H9 (cell line): ENCODE results near the gene TSSC4. TPM values are rescaled to one million over a fixed set of nuclear protein-coding genes. Genes with fewer than 3 reads are reported as not detected.

Experiments
- DNase-seq: peaks from one replicate; pipeline ENCODE4 v3.0.0-alpha.2; 2017
- H2AFZ ChIP-seq: one replicate; pipeline ENCODE4 v1.6.1; 2013; ENCODE audit warnings: mild to moderate bottlenecking, low read length, control low read depth, moderate library complexity
- H2AK5ac ChIP-seq: 2 replicates; pipeline ENCODE4 v1.6.1; 2013; ENCODE audit warnings: low read length, control low read depth, mixed read lengths; ENCODE audit not compliant: insufficient read length
- H2BK120ac ChIP-seq: one replicate; pipeline ENCODE4 v1.6.1; 2013; ENCODE audit warnings: low read depth, mild to moderate bottlenecking, low read length, control low read depth, inconsistent platforms; ENCODE audit not compliant: poor library complexity, severe bottlenecking
- H2BK12ac ChIP-seq: 2 replicates; pipeline ENCODE4 v1.6.1; 2013; ENCODE audit warnings: low read length, control low read depth, mixed read lengths, low read depth; ENCODE audit not compliant: insufficient read length
- H2BK15ac ChIP-seq: 2 replicates; pipeline ENCODE4 v1.6.1; 2013; ENCODE audit warnings: low read depth, low read length, control low read depth
- H2BK20ac ChIP-seq: one replicate; pipeline ENCODE4 v1.6.1; 2013; ENCODE audit warnings: low read depth, mild to moderate bottlenecking, low read length, control low read depth, inconsistent platforms; ENCODE audit not compliant: poor library complexity, severe bottlenecking
- H2BK5ac ChIP-seq: 2 replicates; pipeline ENCODE4 v1.6.1; 2013; ENCODE audit warnings: low read length, control low read depth, mixed read lengths; ENCODE audit not compliant: insufficient read length
- H3K14ac ChIP-seq: 2 replicates; pipeline ENCODE4 v1.6.1; 2013; ENCODE audit warnings: low read length, control low read depth; ENCODE audit not compliant: insufficient read depth
- H3K18ac ChIP-seq: 2 replicates; pipeline ENCODE4 v1.6.1; 2013; ENCODE audit warnings: low read depth, mild to moderate bottlenecking, mixed read lengths, low read length, control low read depth; ENCODE audit not compliant: insufficient read length
- H3K23ac ChIP-seq: 2 replicates; pipeline ENCODE4 v1.6.1; 2013; ENCODE audit warnings: low read length, control low read depth, mixed read lengths, low read depth; ENCODE audit not compliant: insufficient read length
- H3K23me2 ChIP-seq: 2 replicates; pipeline ENCODE4 v1.6.1; 2013; ENCODE audit warnings: low read depth, mild to moderate bottlenecking, mixed read lengths, low read length, control low read depth; ENCODE audit not compliant: insufficient read length, poor library complexity, severe bottlenecking
- H3K27ac ChIP-seq: 2 replicates; pipeline ENCODE4 v1.5.1; 2013; ENCODE audit warnings: low read length, control low read depth, mixed read lengths, low read depth; ENCODE audit not compliant: insufficient read length
- H3K27me3 ChIP-seq: 2 replicates; pipeline ENCODE4 v1.6.1; 2013; ENCODE audit warnings: low read length, control low read depth, inconsistent platforms; ENCODE audit not compliant: insufficient read depth
- H3K4ac ChIP-seq: 2 replicates; pipeline ENCODE4 v1.6.1; 2013; ENCODE audit warnings: low read depth, mild to moderate bottlenecking, control low read depth, inconsistent platforms, low read length, moderate library complexity
- H3K4me1 ChIP-seq: 2 replicates; pipeline ENCODE4 v1.6.1; 2013; ENCODE audit warnings: low read length, control low read depth, inconsistent platforms; ENCODE audit not compliant: insufficient read depth
- H3K4me2 ChIP-seq: 2 replicates; pipeline ENCODE4 v1.6.1; 2013; ENCODE audit warnings: low read length, control low read depth, mixed read lengths; ENCODE audit not compliant: insufficient read length, insufficient read depth
- H3K56ac ChIP-seq: 2 replicates; pipeline ENCODE4 v1.6.1; 2013; ENCODE audit warnings: low read depth, mild to moderate bottlenecking, mixed read lengths, low read length, control low read depth; ENCODE audit not compliant: insufficient read length
- H3K79me1 ChIP-seq: 2 replicates; pipeline ENCODE4 v1.6.1; 2013; ENCODE audit warnings: low read depth, mild to moderate bottlenecking, moderate library complexity, low read length, control low read depth, inconsistent platforms; ENCODE audit not compliant: insufficient read depth, poor library complexity, severe bottlenecking
- H3K79me2 ChIP-seq: 2 replicates; pipeline ENCODE4 v1.6.1; 2013; ENCODE audit warnings: low read length, control low read depth, inconsistent platforms; ENCODE audit not compliant: insufficient read depth
- H3K9ac ChIP-seq: 2 replicates; pipeline ENCODE4 v1.6.1; 2013; ENCODE audit warnings: low read length, control low read depth, mixed read lengths; ENCODE audit not compliant: insufficient read length; ENCODE audit errors: extremely low read depth
- H3K9me3 ChIP-seq: one replicate; pipeline ENCODE4 v1.6.1; 2013; ENCODE audit warnings: low read depth, low read length, inconsistent platforms; ENCODE audit not compliant: control insufficient read depth
- H3T11ph ChIP-seq: one replicate; pipeline ENCODE4 v1.6.1; 2013; ENCODE audit warnings: mild to moderate bottlenecking, low read length, control low read depth, inconsistent platforms
- H4K20me1 ChIP-seq: one replicate; pipeline ENCODE4 v1.6.1; 2013; ENCODE audit not compliant: control insufficient read depth, insufficient read length, insufficient read depth
- H4K5ac ChIP-seq: 2 replicates; pipeline ENCODE4 v1.6.1; 2013; ENCODE audit warnings: low read depth, mild to moderate bottlenecking, mixed read lengths, low read length, control low read depth; ENCODE audit not compliant: insufficient read length
- H4K8ac ChIP-seq: replicated peaks from 2 replicates; pipeline ENCODE4 v1.6.1; 2013; ENCODE audit warnings: low read length, control low read depth, mixed read lengths, low read depth; ENCODE audit not compliant: insufficient read length
- H4K91ac ChIP-seq: 2 replicates; pipeline ENCODE4 v1.6.1; 2013; ENCODE audit warnings: low read depth, mild to moderate bottlenecking, moderate library complexity, mixed read lengths, low read length, control low read depth; ENCODE audit not compliant: insufficient read length
- H3K27ac Mint-ChIP-seq, 3 experiments: 2 replicates in 2 of 3; 3 replicates in 1 of 3; pipeline ENCODE4 v1.8.0; 2020 to 2021; ENCODE audit warnings: mixed read lengths in 3 of 3, mild to moderate bottlenecking in 1 of 3, moderate library complexity in 1 of 3
- H3K27me3 Mint-ChIP-seq: 2 replicates; pipeline ENCODE4 v1.8.0; 2021; ENCODE audit warnings: low read depth, mild to moderate bottlenecking, moderate library complexity, mixed read lengths
- H3K36me3 Mint-ChIP-seq, 3 experiments: 2 replicates in 2 of 3; 3 replicates in 1 of 3; pipeline ENCODE4 v1.8.0; 2020 to 2021; ENCODE audit warnings: low read depth in 3 of 3, mixed read lengths in 3 of 3; ENCODE audit not compliant: insufficient read depth in 1 of 3
- H3K4me1 Mint-ChIP-seq, 2 experiments: 2 replicates each; pipeline ENCODE4 v1.8.0; 2020; ENCODE audit warnings: mixed read lengths in 2 of 2
- H3K4me3 Mint-ChIP-seq, 2 experiments: 2 replicates in 1 of 2; 3 replicates in 1 of 2; pipeline ENCODE4 v1.8.0; 2020 to 2021; ENCODE audit warnings: mild to moderate bottlenecking in 2 of 2, mixed read lengths in 2 of 2, moderate library complexity in 1 of 2
- H3K9me3 Mint-ChIP-seq, 2 experiments: 2 replicates in 1 of 2; 3 replicates in 1 of 2; pipeline ENCODE4 v1.8.0; 2020; ENCODE audit warnings: mild to moderate bottlenecking in 2 of 2, mixed read lengths in 2 of 2, moderate library complexity in 1 of 2
- CTCF ChIP-seq: fragments of 200-600 bp; sonication (generic); conservative IDR thresholded peaks from 3 replicates; pipeline ENCODE4 v1.8.0; 2021; ENCODE audit warnings: antibody characterized with exemption, mild to moderate bottlenecking
- WGBS: extraction: QIAGEN DNeasy Blood & Tissue Kit; methylation state at CpG from one replicate; pipeline ENCODE4 v1.1.7; 2013; ENCODE audit warnings: missing lambda C conversion rate, low lambda C conversion rate, mixed read lengths; ENCODE audit not compliant: insufficient read length; ENCODE audit errors: extremely low coverage; 5-methylcytosine and 5-hydroxymethylcytosine counted together
- total RNA-seq: library from RNA; stranded (reverse); gene quantifications from 2 replicates; pipeline ENCODE4 v1.2.1, GENCODE V29; 2021

TSSC4 gene
- total RNA-seq, 1 experiment from 2014 or later, result 51.0 TPM

GRCh38 chr11:2415171-2415570 is 14.6 kb downstream of the TSSC4 start:
- Histone ChIP-seq H4K91ac (no peak overlapping the region), H3K9me3 (no peaks in the 10 kb centered on the region), H3K9ac (no peak overlapping the region), H3K79me1 (no peaks in the 10 kb centered on the region), H3K14ac (no peak overlapping the region), H2BK12ac (no peak overlapping the region), H2BK5ac (no peak overlapping the region), H3K27me3 (no peaks in the 10 kb centered on the region), H4K8ac (no peak overlapping the region), H3K4ac (no peak overlapping the region), H3T11ph (no peak overlapping the region), H2AK5ac (no peak overlapping the region), H4K20me1 (no peaks in the 10 kb centered on the region), H3K4me2 (no peak overlapping the region), H3K4me1 (no peaks in the 10 kb centered on the region), H3K18ac (no peak overlapping the region), H2BK20ac (no peak overlapping the region), H2AFZ (no peak overlapping the region), H2BK15ac (no peak overlapping the region), H3K79me2 (no peaks in the 10 kb centered on the region), H2BK120ac (no peak overlapping the region), H3K23me2 (no peaks in the 10 kb centered on the region), H3K56ac (no peak overlapping the region), H4K5ac (no peak overlapping the region), H3K27ac (no peak overlapping the region), H3K23ac (no peak overlapping the region)
- DNase-seq, result no peak
- TF ChIP-seq CTCF, result no peak
- Mint-ChIP-seq H3K4me1 (no peaks in the 10 kb centered on the region; a peak in 1 of 4 replicates), H3K9me3 (no peaks in the 10 kb centered on the region), H3K27me3 (peaks cover 7% of the 10 kb centered on the region), H3K4me3 (no peak overlapping the region), H3K36me3 (no peaks in the 10 kb centered on the region), H3K27ac (no peak overlapping the region)
- WGBS, result no CpG with 5 or more reads among the region's 28 CpGs
